NCI-H1694 treated with DMSO at 0.1 percent for 48 hours (cell line): ENCODE results near the gene PRXL2A.

ENCODE experiments used
- DNase-seq: peaks from one replicate; lab custom pipeline; 2025; lab: John Stamatoyannopoulos, UW

PRXL2A gene

GRCh38 chr10:80444646-80445319, 36.4 kb downstream of the PRXL2A start:
- DNase-seq, result peak; percentile 46

DNA sequence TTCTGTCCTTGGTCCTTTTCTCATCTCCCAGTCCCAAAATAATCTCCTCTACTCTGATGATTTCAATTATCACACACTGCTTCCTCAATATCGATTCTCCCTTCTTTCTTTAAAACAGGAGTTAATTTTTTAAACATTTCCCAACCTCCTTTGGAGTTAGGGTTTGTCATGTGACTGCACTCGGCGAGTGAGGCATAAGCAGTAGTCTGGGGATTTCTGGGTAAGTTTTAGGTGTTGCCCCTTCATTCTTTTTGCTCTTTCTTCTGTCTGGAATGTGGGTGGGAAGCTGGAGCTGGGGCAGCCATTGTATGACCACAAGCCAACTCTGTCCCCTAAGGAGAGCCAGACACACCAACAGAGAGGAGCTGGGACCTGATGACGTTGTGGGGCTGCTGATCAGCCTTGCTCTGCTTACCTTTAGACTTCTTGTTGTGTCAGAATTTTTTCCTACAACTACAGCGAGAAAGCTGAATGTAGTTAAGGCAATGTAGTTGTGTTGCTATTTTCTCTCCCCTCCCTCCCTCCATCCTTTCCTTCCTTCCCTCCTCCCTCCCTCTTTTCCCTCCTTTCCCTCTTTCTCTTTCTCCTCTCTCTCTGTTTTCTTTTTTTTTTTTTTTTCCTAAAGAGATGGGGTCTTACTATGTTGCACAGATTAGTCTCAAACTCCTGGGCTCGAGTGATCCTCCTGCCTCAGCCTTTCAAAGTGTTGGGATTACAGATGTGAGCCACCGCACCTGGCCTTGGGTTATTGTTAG, 39.3 kb downstream of the PRXL2A start:
- no peak for DNase-seq

DNA sequence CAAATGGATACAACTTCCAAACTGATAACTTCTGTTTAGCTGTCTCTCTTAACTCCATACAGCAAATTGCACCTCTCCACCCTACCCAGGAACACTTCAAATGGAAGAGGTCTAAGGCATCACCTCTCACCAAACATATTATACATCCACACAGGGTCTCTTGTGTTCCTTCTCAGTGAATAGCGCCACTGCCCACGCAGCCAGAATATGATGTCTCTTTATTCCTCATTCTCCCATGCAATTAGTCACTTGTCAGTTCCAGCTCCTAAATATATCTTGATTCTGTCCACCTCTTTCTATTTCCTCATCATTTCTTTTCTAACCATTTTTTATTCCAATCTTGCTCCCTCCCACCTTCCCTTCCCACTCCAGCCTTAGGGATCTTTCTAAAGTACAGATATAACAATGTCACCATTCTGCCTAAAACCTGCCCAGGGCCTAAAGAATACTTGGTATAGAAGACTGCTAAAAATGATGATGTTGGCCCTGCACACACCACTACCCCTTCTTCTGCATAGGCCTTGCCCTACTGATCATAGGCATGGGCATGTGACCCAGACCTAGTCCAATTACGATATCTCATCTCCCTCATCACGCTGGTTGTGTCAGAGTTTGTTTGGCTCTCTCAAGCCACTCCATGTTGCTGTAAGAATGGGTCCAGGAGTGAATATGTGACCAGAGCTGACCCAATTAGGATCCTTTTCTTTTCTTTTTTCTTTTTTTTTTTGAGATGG, 40.0 kb downstream of the PRXL2A start:
- DNase-seq, result no peak

GRCh38 chr10:80449520-80449919, 41.2 kb downstream of the PRXL2A start:
- DNase-seq, result no peak

GRCh38 chr10:80451132-80451531, 42.8 kb downstream of the PRXL2A start:
- DNase-seq, result no peak

GRCh38 chr10:80452069-80452468, 43.7 kb downstream of the PRXL2A start:
- DNase-seq, result peak; percentile 36

DNA sequence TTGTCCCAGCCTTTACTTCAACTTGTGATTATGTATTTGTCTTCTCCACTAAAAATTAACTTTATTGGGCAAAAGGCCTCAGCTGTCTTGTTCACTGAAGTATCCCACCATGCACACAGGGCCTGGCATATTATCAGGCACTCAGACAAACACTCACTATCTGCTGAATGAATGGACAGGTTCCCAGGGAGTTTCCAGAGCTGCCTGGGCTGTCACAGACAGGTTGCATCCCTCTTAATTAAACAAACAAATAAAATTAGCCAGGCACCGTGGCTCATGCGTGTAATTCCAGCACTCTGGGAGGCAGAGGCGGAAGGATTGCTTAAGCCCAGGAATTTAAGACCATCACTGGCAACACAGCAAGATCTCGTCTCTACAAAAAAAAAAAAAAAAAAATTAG, 44.3 kb downstream of the PRXL2A start:
- no peak for DNase-seq

DNA sequence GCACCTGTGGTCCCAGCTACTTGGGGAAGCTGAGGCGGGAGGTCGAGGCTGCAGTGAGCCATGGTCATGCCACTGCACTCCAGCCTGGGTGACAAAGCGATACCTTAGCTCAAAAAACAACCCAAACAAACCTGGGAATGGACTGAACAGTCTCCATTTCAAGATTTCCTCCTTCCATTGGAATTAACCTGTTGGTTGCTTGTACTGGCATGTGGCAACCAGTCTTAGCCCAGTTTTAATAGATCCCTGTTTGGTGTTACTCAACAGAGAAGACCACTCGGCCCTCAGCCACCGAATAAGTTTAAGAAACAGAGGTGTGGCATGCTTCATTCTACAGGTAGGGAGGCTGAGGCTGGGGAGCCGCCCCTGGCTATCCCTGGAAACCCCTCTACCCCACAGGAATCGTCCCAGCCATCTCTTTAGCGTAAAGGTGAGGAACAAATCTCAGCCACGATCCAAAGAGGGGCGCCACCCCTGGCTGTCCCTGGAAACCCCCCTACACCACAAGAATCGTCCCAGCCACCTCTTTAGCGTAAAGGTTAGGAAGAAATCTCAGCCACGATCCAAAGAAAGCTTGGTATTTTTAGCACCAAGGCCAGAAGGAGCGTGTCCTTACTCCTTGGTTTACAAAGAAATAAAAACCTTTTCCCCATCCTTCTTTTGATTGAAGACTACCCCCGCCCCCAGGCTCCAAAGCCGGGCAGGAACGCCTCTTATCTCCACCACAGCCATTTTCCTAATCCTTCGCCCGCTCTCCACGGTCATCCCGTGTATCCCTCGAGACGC, 44.9 kb downstream of the PRXL2A start:
- no peak for DNase-seq

- peak; percentile 48 for DNase-seq
These were observed 45.6 kb downstream of the PRXL2A start, which contains the start of gene TSPAN14 for GRCh38 chr10:80453842-80454512. Gene TSPAN14, plus strand, starts transcription at chr10:80454310. Its CDS starts 34,924 bp downstream, at chr10:80489234.

- no peak for DNase-seq
These were observed 46.4 kb downstream of the PRXL2A start for GRCh38 chr10:80454513-80455460.

GRCh38 chr10:80455461-80456349, 47.4 kb downstream of the PRXL2A start:
- DNase-seq, result no peak

GRCh38 chr10:80457554-80458262, 49.4 kb downstream of the PRXL2A start:
- no peak for DNase-seq

DNA sequence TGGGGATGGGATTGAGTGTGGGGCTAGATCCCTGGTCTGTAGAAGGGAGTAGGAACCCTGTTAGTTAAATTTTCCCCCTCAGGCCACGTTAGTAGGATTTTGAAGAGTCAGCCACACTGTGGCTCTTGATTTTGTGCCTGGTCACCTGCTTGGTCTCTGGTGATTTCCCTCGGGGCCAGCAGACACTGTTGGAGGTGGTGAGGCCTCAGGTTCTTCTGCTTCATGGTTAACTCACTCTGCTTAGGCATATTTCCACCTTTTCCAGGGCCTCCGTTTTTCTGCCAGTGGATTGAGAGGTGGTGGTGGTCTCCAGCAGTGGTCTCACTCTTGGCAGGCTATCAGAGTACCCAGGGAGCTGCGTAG, 49.9 kb downstream of the PRXL2A start:
- DNase-seq, result no peak

DNA sequence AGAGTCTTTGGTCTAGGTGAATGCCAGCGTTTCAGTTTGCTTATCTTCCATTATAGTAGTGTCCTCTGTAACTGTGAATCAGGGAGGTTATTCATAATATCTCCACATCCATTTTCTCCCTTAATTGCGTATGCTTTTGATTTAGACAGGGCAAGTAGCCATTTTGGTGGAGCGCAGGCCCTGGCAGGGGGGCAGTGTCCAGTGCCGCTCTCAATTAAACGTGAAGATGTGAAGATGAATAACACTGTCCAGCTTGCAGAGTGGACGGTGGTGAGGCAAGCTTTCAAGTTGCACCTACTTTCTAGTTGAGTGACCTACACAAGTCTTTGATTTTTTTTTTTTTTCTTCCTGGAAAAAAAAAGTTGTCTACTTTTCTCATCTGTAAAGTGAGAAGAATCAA, 50.3 kb downstream of the PRXL2A start:
- DNase-seq, result no peak

GRCh38 chr10:80459047-80459865, 50.9 kb downstream of the PRXL2A start:
- no peak for DNase-seq

GRCh38 chr10:80460399-80461207, 52.3 kb downstream of the PRXL2A start:
- no peak for DNase-seq
